Natural killer cell (primary cell): ENCODE data around the gene STAP2. TPM values are rescaled to one million over a fixed set of nuclear protein-coding genes. Genes with fewer than 3 reads are reported as not detected.

ENCODE experiments used
- ATAC-seq, 3 donors: fragments of 150-1000 bp in 2 of 3; fragments of 200-7000 bp in 1 of 3; cut with Tn5 transposase; 1 replicate in 1 of 3; 2 replicates in 2 of 3; pipeline ENCODE4 v1.10.0; 2021; ENCODE audit warnings: mild to moderate bottlenecking in 2 of 3, moderate library complexity in 2 of 3
- DNase-seq, 2 donors: peaks; one replicate each; pipeline versions ENCODE4 v3.0.0 to v3.0.0-alpha.2; 2013 to 2021; ENCODE audit warnings: mixed read lengths in 1 of 2
- H3K27ac ChIP-seq: one replicate; pipeline ENCODE4 v1.5.1; 2013; ENCODE audit warnings: mild to moderate bottlenecking, low read length
- H3K27me3 ChIP-seq: one replicate; pipeline ENCODE4 v1.6.1; 2013; ENCODE audit warnings: low read length; ENCODE audit not compliant: control insufficient read depth, insufficient read depth
- H3K36me3 ChIP-seq: one replicate; pipeline ENCODE4 v1.6.1; 2013; ENCODE audit warnings: low read length; ENCODE audit not compliant: control insufficient read depth, insufficient read depth
- H3K4me1 ChIP-seq: one replicate; pipeline ENCODE4 v1.6.1; 2013; ENCODE audit warnings: low read length; ENCODE audit not compliant: control insufficient read depth, insufficient read depth
- H3K4me3 ChIP-seq: one replicate; pipeline ENCODE4 v1.5.1; 2013; ENCODE audit warnings: low read length
- H3K9me3 ChIP-seq: one replicate; pipeline ENCODE4 v1.6.1; 2013; ENCODE audit warnings: low read length; ENCODE audit not compliant: control insufficient read depth, insufficient read depth
- H3K27ac Mint-ChIP-seq, 2 donors: one replicate each; pipeline ENCODE4 v1.8.0; 2022; ENCODE audit warnings: mild to moderate bottlenecking in 2 of 2, mixed read lengths in 2 of 2, moderate library complexity in 1 of 2
- H3K27me3 Mint-ChIP-seq, 2 donors: one replicate each; pipeline ENCODE4 v1.8.0; 2022; ENCODE audit warnings: low read depth in 2 of 2, mixed read lengths in 2 of 2
- H3K36me3 Mint-ChIP-seq: one replicate; pipeline ENCODE4 v1.8.0; 2022; ENCODE audit warnings: mixed read lengths
- H3K4me1 Mint-ChIP-seq, 2 donors: one replicate each; pipeline ENCODE4 v1.8.0; 2022; ENCODE audit warnings: mixed read lengths in 2 of 2
- H3K4me3 Mint-ChIP-seq: one replicate; pipeline ENCODE4 v1.8.0; 2022; ENCODE audit warnings: mild to moderate bottlenecking, moderate library complexity, mixed read lengths
- H3K9me3 Mint-ChIP-seq, 2 donors: one replicate each; pipeline ENCODE4 v1.8.0; 2022; ENCODE audit warnings: mixed read lengths in 2 of 2
- CTCF ChIP-seq: fragments of 200-600 bp; IDR thresholded peaks from one replicate; pipeline ENCODE4 v1.8.0; 2022; ENCODE audit warnings: antibody characterized with exemption
- WGBS: methylation state at CpG from one replicate; pipeline ENCODE4 v1.1.7; 2013; ENCODE audit warnings: missing lambda C conversion rate; ENCODE audit not compliant: insufficient coverage; 5-methylcytosine and 5-hydroxymethylcytosine counted together
- intact Hi-C: fragments of 100-400 bp; cut with micrococcal nuclease; formaldehyde crosslinking; loops from one replicate; pipeline ENCODE4 v1.14.2; 2022
- total RNA-seq, 4 donors: library from RNA; stranded (reverse); fragments of 120-200 nt in 1 of 4; gene quantifications; one replicate each; pipeline versions ENCODE4 v1.2.3 to v1.2.4, GENCODE V29; 2013 to 2022

STAP2 gene
- total RNA-seq, 3 donors from 2014 or later (not counting 1 experiment from before 2014, with no cell fraction given): 1.4 to 3.3 (median 2.0) TPM

- WGBS: 95% methylated on average over 49 of the region's 50 CpGs
- no peak for DNase-seq
- no peak for ATAC-seq
- H3K4me1 ChIP-seq: no peaks in the 10 kb centered on the region
- no peak overlapping the region for H3K4me3 ChIP-seq
- TF ChIP-seq CTCF: no peak
- peaks cover 52% of the 10 kb centered on the region for H3K36me3 ChIP-seq
- Mint-ChIP-seq H3K4me3 (no peak overlapping the region), H3K9me3 (no peaks in the 10 kb centered on the region), H3K27me3 (no peaks in the 10 kb centered on the region), H3K36me3 (no peaks in the 10 kb centered on the region), H3K27ac (no peak overlapping the region), H3K4me1 (no peaks in the 10 kb centered on the region)
- intact Hi-C loops: no loop called here
- H3K27ac ChIP-seq: no peak overlapping the region
- H3K9me3 ChIP-seq: no peaks in the 10 kb centered on the region
- H3K27me3 ChIP-seq: no peaks in the 10 kb centered on the region
Measured at GRCh38 chr19:4361152-4362046, 22.8 kb upstream of the STAP2 start.

DNA sequence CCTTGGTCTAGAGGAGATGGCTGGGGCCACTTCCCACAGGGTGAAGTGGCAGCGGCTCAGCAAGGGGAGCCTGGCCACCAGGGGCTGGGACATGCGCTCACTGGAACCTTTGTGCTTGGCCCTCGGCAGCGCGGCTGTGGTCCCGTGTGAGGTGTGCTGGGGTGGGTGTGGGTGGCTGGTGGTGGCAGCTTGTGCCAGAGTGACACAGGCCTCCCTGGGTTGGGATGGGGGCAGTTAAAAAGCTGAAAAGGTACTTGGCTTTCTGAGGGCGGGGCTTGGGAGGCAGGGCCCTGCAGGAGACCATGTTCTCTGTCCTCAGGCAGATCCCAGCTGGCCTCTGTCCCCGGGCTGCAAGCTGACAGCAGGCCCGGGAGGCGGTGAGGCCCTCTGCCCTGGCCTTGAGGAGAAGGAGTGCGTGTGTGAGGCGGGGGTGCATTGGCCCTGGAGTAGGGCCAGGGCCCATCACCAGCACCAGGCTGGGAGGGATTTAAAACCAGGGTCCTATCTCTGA is 22.1 kb upstream of the STAP2 start:
- intact Hi-C loops: no loop called here
- no peaks in the 10 kb centered on the region for H3K9me3 ChIP-seq

GRCh38 chr19:4360081-4360569 is 21.5 kb upstream of the STAP2 start:
- intact Hi-C loops: no loop called here
- ATAC-seq: no peak
- no peak for DNase-seq
- H3K27me3 ChIP-seq: no peaks in the 10 kb centered on the region
- TF ChIP-seq CTCF: no peak
- no peaks in the 10 kb centered on the region for H3K4me1 ChIP-seq
- H3K9me3 ChIP-seq: no peaks in the 10 kb centered on the region
- 89% methylated on average over 9 of the region's 9 CpGs for WGBS
- no peak overlapping the region for H3K4me3 ChIP-seq
- Mint-ChIP-seq H3K4me3 (no peak overlapping the region), H3K9me3 (no peaks in the 10 kb centered on the region), H3K4me1 (no peaks in the 10 kb centered on the region), H3K27me3 (no peaks in the 10 kb centered on the region), H3K27ac (peak overlapping the region; percentile 31 to 49), H3K36me3 (no peaks in the 10 kb centered on the region)
- no peak overlapping the region for H3K27ac ChIP-seq
- peaks cover 42% of the 10 kb centered on the region for H3K36me3 ChIP-seq

More for the DNA sequence above, 22.1 kb upstream of the STAP2 start:
- H3K36me3 ChIP-seq: peaks cover 48% of the 10 kb centered on the region
- H3K27ac ChIP-seq: no peak overlapping the region
- H3K4me1 ChIP-seq: no peaks in the 10 kb centered on the region
- ATAC-seq (no peak), DNase-seq (no peak)
- H3K36me3 Mint-ChIP-seq: no peaks in the 10 kb centered on the region
- H3K4me3 Mint-ChIP-seq: no peak overlapping the region
- no peaks in the 10 kb centered on the region for H3K27me3 Mint-ChIP-seq
- no peak overlapping the region for H3K4me3 ChIP-seq
- H3K27me3 ChIP-seq: no peaks in the 10 kb centered on the region
- no peak for TF ChIP-seq CTCF
- no peaks in the 10 kb centered on the region for H3K9me3 Mint-ChIP-seq
- peak overlapping the region; percentile 31 to 49 for H3K27ac Mint-ChIP-seq
- 90% methylated on average over 12 of the region's 12 CpGs for WGBS
- H3K4me1 Mint-ChIP-seq: no peaks in the 10 kb centered on the region
